GM12892 (cell line): ENCODE results near the gene PEAK1.
"Not testable (repeated sequence)": the region's sequence is repeated elsewhere in the genome, so short reads cannot be mapped to it uniquely, and the experiment has no call there.

Experiments
- POLR2A ChIP-seq: IDR thresholded peaks from 2 replicates; pipeline ENCODE4 v1.6.1; 2011; ENCODE audit warnings: low read depth, low read length, control low read depth
- POLR2AphosphoS5 ChIP-seq: IDR thresholded peaks from 2 replicates; pipeline ENCODE4 v1.6.1; 2011; ENCODE audit warnings: low read depth, low read length, control low read depth

- not testable (repeated sequence) for TF ChIP-seq POLR2AphosphoS5, POLR2A
These were observed 9.8 kb downstream of the PEAK1 start for GRCh38 chr15:77410157-77410500.
